Panc1 (cell line): ENCODE results near the gene CDH15. TPM values are rescaled to one million over a fixed set of nuclear protein-coding genes. Genes with fewer than 3 reads are reported as not detected.
"Not testable (repeated sequence)": the region's sequence is repeated elsewhere in the genome, so short reads cannot be mapped to it uniquely, and the experiment has no call there.

Experiments
- ATAC-seq: fragments of 200-7000 bp; cut with Tn5 transposase; 2 replicates; pipeline ENCODE4 v1.9.1; 2020; ENCODE audit warnings: mild to moderate bottlenecking, moderate library complexity
- BruUV-seq: library from RNA; stranded (reverse); fragments of 400-500 nt; replicated peaks from 2 replicates; lab custom pipeline; 2021; lab: Mats Ljungman, UMichigan
- CTCF ChIA-PET: fragments of 300-600 bp; sonication (Branson Sonifier 250); formaldehyde crosslinking; loops from one replicate; lab custom pipeline; 2022; ENCODE audit warnings: antibody characterized with exemption; lab: Charles Lee
- POLR2A ChIA-PET: fragments of 300-600 bp; sonication (Branson Sonifier 250); formaldehyde crosslinking; loops from one replicate; lab custom pipeline; 2022; ENCODE audit warnings: antibody characterized with exemption; lab: Charles Lee
- DNase-seq: peaks from one replicate; pipeline ENCODE4 v3.0.0-alpha.2; 2010; ENCODE audit warnings: low read depth, low spot score
- H3K27ac ChIP-seq: 2 replicates; pipeline ENCODE4 v1.5.1; 2011; ENCODE audit warnings: mild to moderate bottlenecking, low read length, inconsistent platforms
- H3K27me3 ChIP-seq: fragments of 200-500 bp; sonication (Bioruptor generic); 2 replicates; pipeline ENCODE4 v1.6.0; 2014; ENCODE audit warnings: low read length, inconsistent platforms; ENCODE audit not compliant: control insufficient read depth, insufficient read depth
- H3K36me3 ChIP-seq: fragments of 200-500 bp; sonication (Bioruptor generic); 2 replicates; pipeline ENCODE4 v1.5.1; 2014; ENCODE audit warnings: inconsistent platforms, mild to moderate bottlenecking, low read length, moderate library complexity; ENCODE audit not compliant: control insufficient read depth, insufficient read depth
- H3K4me1 ChIP-seq: 2 replicates; pipeline ENCODE4 v1.5.1; 2011; ENCODE audit warnings: inconsistent platforms, mild to moderate bottlenecking, low read length, moderate library complexity; ENCODE audit not compliant: control insufficient read depth, insufficient read depth
- H3K4me3 ChIP-seq, 2 experiments: 2 replicates each; pipeline ENCODE4 v1.5.1; 2011 to 2012; ENCODE audit warnings: low read depth in 2 of 2, low read length in 2 of 2, mild to moderate bottlenecking in 2 of 2, inconsistent platforms in 1 of 2, moderate library complexity in 1 of 2
- H3K9me3 ChIP-seq: fragments of 200-500 bp; sonication (Bioruptor generic); 2 replicates; pipeline ENCODE4 v1.5.1; 2014; ENCODE audit warnings: low read depth, mild to moderate bottlenecking, inconsistent platforms, low read length, moderate library complexity; ENCODE audit not compliant: control insufficient read depth, insufficient read depth
- CTCF ChIP-seq: fragments of 450-650 bp; IDR thresholded peaks from 2 replicates; pipeline ENCODE4 v1.5.1; 2017; ENCODE audit warnings: mild to moderate bottlenecking
- POLR2AphosphoS5 ChIP-seq: IDR thresholded peaks from 2 replicates; pipeline ENCODE4 v1.6.1; 2012; ENCODE audit warnings: mild to moderate bottlenecking, low read depth, low read length, moderate library complexity
- REST ChIP-seq, 2 experiments: IDR thresholded peaks; 2 replicates each; pipeline ENCODE4 v1.6.1; 2011 to 2012; ENCODE audit warnings: low read depth in 2 of 2, control low read depth in 1 of 2, low read length in 1 of 2, mild to moderate bottlenecking in 1 of 2, moderate library complexity in 1 of 2; ENCODE audit not compliant: insufficient read depth in 1 of 2
- SIN3A ChIP-seq: IDR thresholded peaks from 2 replicates; pipeline ENCODE4 v1.6.1; 2012; ENCODE audit warnings: low read depth, mild to moderate bottlenecking, low read length, moderate library complexity, borderline replicate concordance; ENCODE audit not compliant: insufficient read depth
- TCF7L2 ChIP-seq: IDR thresholded peaks from 2 replicates; pipeline ENCODE4 v1.6.1; 2011; ENCODE audit warnings: mild to moderate bottlenecking, low read depth, low read length, inconsistent platforms
- in situ Hi-C: cut with HindIII; loops from 2 replicates; pipeline ENCODE4 v1.10.0; 2016; ENCODE audit warnings: low sequenced_read_pairs, low pct_unique_long_range_greater_than_20kb
- intact Hi-C: fragments of 100-400 bp; cut with micrococcal nuclease; formaldehyde crosslinking; loops from one replicate; pipeline ENCODE4 v1.10.0; 2022; ENCODE audit not compliant: unreplicated experiment
- total RNA-seq: library from RNA; stranded (reverse); gene quantifications from one replicate; pipeline ENCODE4 v1.2.1, GENCODE V29; 2021; ENCODE audit not compliant: unreplicated experiment

CDH15 gene
- total RNA-seq, 1 experiment from 2014 or later = 0.51 TPM

DNA sequence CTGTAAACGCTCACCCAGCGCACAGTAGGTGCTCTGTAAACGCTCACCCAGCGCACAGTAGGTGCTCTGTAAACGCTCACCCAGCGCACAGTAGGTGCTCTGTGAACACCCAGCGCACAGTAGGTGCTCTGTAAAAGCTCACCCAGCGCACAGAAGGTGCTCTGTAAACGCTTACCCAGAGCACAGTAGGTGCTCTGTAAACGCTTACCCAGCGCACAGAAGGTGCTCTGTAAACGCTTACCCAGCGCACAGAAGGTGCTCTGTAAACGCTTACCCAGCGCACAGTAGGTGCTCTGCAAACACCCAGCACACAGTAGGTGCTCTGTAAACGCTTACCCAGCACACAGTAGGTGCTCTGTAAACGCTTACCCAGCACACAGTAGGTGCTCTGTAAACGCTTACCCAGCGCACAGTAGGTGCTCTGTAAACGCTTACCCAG lies 15.1 kb downstream of the CDH15 start:
- H3K4me1 ChIP-seq, ATAC-seq, H3K27me3 ChIP-seq, in situ Hi-C loops, H3K27ac ChIP-seq, H3K9me3 ChIP-seq, BruUV-seq, CTCF ChIA-PET, H3K36me3 ChIP-seq, DNase-seq, POLR2A ChIA-PET, H3K4me3 ChIP-seq, intact Hi-C loops: not testable (repeated sequence)

- BruUV-seq = no TSS peak
- in situ Hi-C loops (no loop called here), intact Hi-C loops (no loop called here)
- no peaks in the 10 kb centered on the region; the same call in 1 of the 2 replicates for H3K4me1 ChIP-seq
- no peak for TF ChIP-seq REST (IDR thresholded peaks at IDR 0.05; ENCODE audit: insufficient read depth in 1 of 2, low read depth in 2 of 2, low read length in 1 of 2)
- no peak for TF ChIP-seq POLR2AphosphoS5
- TF ChIP-seq TCF7L2 = no peak
- no peak for TF ChIP-seq SIN3A
- no peak for TF ChIP-seq CTCF
- H3K36me3 ChIP-seq = no peaks in the 10 kb centered on the region; the same call in 1 of the 2 replicates
- ChIA-PET POLR2A (no interaction called here), CTCF (interaction anchor here (0.6 kb wide), 1 partner anchor 365 kb away, joined by 5 read pairs; no protein-coding TSS in a partner anchor)
- H3K27ac ChIP-seq = no peak overlapping the region
- no peak for DNase-seq
- H3K9me3 ChIP-seq = no peaks in the 10 kb centered on the region
- H3K27me3 ChIP-seq = no peaks in the 10 kb centered on the region
- ATAC-seq = no peak
- H3K4me3 ChIP-seq = no peak overlapping the region
Observed at GRCh38 chr16:89187032-89187769, 15.7 kb downstream of the CDH15 start.

GRCh38 chr16:89187770-89188392 lies 16.3 kb downstream of the CDH15 start:
- H3K9me3 ChIP-seq = no peaks in the 10 kb centered on the region
- H3K27me3 ChIP-seq = no peaks in the 10 kb centered on the region
- DNase-seq (no peak), ATAC-seq (no peak)
- H3K36me3 ChIP-seq = no peaks in the 10 kb centered on the region; the same call in 1 of the 2 replicates
- ChIA-PET POLR2A (no interaction called here), CTCF (interaction anchor here (0.6 kb wide), 1 partner anchor 366 kb away, joined by 5 read pairs; no protein-coding TSS in a partner anchor)
- H3K4me3 ChIP-seq = no peak overlapping the region
- no peaks in the 10 kb centered on the region; the same call in 1 of the 2 replicates for H3K4me1 ChIP-seq
- BruUV-seq = no TSS peak
- intact Hi-C loops = no loop called here
- H3K27ac ChIP-seq = no peak overlapping the region
- in situ Hi-C loops = no loop called here
- TF ChIP-seq REST (IDR thresholded peaks at IDR 0.05; ENCODE audit: insufficient read depth in 1 of 2, low read depth in 2 of 2, low read length in 1 of 2) (no peak), TCF7L2 (no peak), SIN3A (no peak), POLR2AphosphoS5 (no peak), CTCF (no peak)
